ENCODE results near the gene CTNNBL1. TPM values are rescaled to one million over a fixed set of nuclear protein-coding genes. Genes with fewer than 3 reads are reported as not detected.

Gene CTNNBL1
- total RNA-seq, 1 experiment from 2014 or later, result 55.4 TPM

GRCh38 chr20:37836926-37837325 lies 143.1 kb downstream of the CTNNBL1 start:
- no peak overlapping the region for H2AFZ ChIP-seq (ENCODE audit: low read depth, low read length, poor library complexity, severe bottlenecking)
- H3K4me3 ChIP-seq (replicated peaks in 1 of 2; ENCODE audit: low read depth in 1 of 2, low read length in 2 of 2), result no peak overlapping the region
- ChIA-PET CTCF (no interaction called here), RAD21 (ENCODE audit: low non-redundant PET in 1 of 2, low total read pairs in 2 of 2, uncharacterized antibody in 2 of 2, unreplicated experiment in 2 of 2) (no interaction called here), POLR2A (no interaction called here)
- H3K9me3 ChIP-seq (ENCODE audit: control insufficient read depth in 1 of 2, insufficient read depth in 1 of 2, low read depth in 1 of 2, low read length in 2 of 2), result no peaks in the 10 kb centered on the region
- no peak for ATAC-seq
- DNase-seq (ENCODE audit: low read depth, low spot score), result no peak
- H3K27me3 ChIP-seq (ENCODE audit: insufficient read depth, low read length), result no peaks in the 10 kb centered on the region
- no peaks in the 10 kb centered on the region for H3K9me2 ChIP-seq (ENCODE audit: insufficient read depth)
- no peaks in the 10 kb centered on the region for H3K79me2 ChIP-seq (ENCODE audit: insufficient read depth, low read length)
- H3K9ac ChIP-seq (ENCODE audit: low read length), result no peak overlapping the region
- intact Hi-C loops (cut with micrococcal nuclease), result no loop called here
- TF ChIP-seq SP1 (IDR thresholded peaks at IDR 0.05; ENCODE audit: low read depth) (no peak), FOSL1 (IDR thresholded peaks at IDR 0.05; ENCODE audit: low read depth) (no peak), ZFX (IDR thresholded peaks at IDR 0.05) (no peak), SRF (IDR thresholded peaks at IDR 0.05; ENCODE audit: low read depth) (no peak), ELF1 (IDR thresholded peaks at IDR 0.05; ENCODE audit: borderline replicate concordance, low read depth) (no peak), EZH2phosphoT487 (IDR thresholded peaks at IDR 0.05; ENCODE audit: borderline replicate concordance) (no peak), CEBPB (IDR thresholded peaks at IDR 0.05; ENCODE audit: low read depth) (no peak)
- H4K20me1 ChIP-seq (ENCODE audit: insufficient read depth), result no peaks in the 10 kb centered on the region
- BruUV-seq (replicated peaks), result no TSS peak
- no peaks in the 10 kb centered on the region for H3K36me3 ChIP-seq (ENCODE audit: control insufficient read depth in 1 of 2, insufficient read depth in 2 of 2, low read length in 2 of 2)
- no peaks in the 10 kb centered on the region for H3K4me1 ChIP-seq (ENCODE audit: control insufficient read depth in 1 of 2, insufficient read depth in 2 of 2, low read length in 2 of 2)
- no peak overlapping the region for H3K4me2 ChIP-seq (ENCODE audit: low read length)
- no peak overlapping the region for H3K27ac ChIP-seq (ENCODE audit: low read depth, low read length)

GRCh38 chr20:37837924-37838323 lies 144.1 kb downstream of the CTNNBL1 start:
- H2AFZ ChIP-seq (ENCODE audit: low read depth, low read length, poor library complexity, severe bottlenecking), result no peak overlapping the region
- no peaks in the 10 kb centered on the region for H3K9me3 ChIP-seq (ENCODE audit: control insufficient read depth in 1 of 2, insufficient read depth in 1 of 2, low read depth in 1 of 2, low read length in 2 of 2)
- no peak overlapping the region for H3K4me2 ChIP-seq (ENCODE audit: low read length)
- ChIA-PET RAD21 (ENCODE audit: low non-redundant PET in 1 of 2, low total read pairs in 2 of 2, uncharacterized antibody in 2 of 2, unreplicated experiment in 2 of 2) (no interaction called here), POLR2A (no interaction called here), CTCF (no interaction called here)
- H3K4me1 ChIP-seq (ENCODE audit: control insufficient read depth in 1 of 2, insufficient read depth in 2 of 2, low read length in 2 of 2), result no peaks in the 10 kb centered on the region
- DNase-seq (ENCODE audit: low read depth, low spot score), result no peak
- H3K27ac ChIP-seq (ENCODE audit: low read depth, low read length), result no peak overlapping the region
- intact Hi-C loops (cut with micrococcal nuclease), result no loop called here
- no peak overlapping the region for H3K4me3 ChIP-seq (replicated peaks in 1 of 2; ENCODE audit: low read depth in 1 of 2, low read length in 2 of 2)
- H4K20me1 ChIP-seq (ENCODE audit: insufficient read depth), result no peaks in the 10 kb centered on the region
- no peaks in the 10 kb centered on the region for H3K27me3 ChIP-seq (ENCODE audit: insufficient read depth, low read length)
- H3K79me2 ChIP-seq (ENCODE audit: insufficient read depth, low read length), result no peaks in the 10 kb centered on the region
- no peaks in the 10 kb centered on the region for H3K36me3 ChIP-seq (ENCODE audit: control insufficient read depth in 1 of 2, insufficient read depth in 2 of 2, low read length in 2 of 2)
- H3K9me2 ChIP-seq (ENCODE audit: insufficient read depth), result no peaks in the 10 kb centered on the region
- TF ChIP-seq ATF3 (IDR thresholded peaks at IDR 0.05), result no peak
- TF ChIP-seq EGR1 (IDR thresholded peaks at IDR 0.05; ENCODE audit: low read depth), result no peak
- no peak for TF ChIP-seq RAD21 (IDR thresholded peaks at IDR 0.05; ENCODE audit: low read depth)
- no peak for TF ChIP-seq CEBPB (IDR thresholded peaks at IDR 0.05; ENCODE audit: low read depth)
- TF ChIP-seq MAX (IDR thresholded peaks at IDR 0.05), result no peak
- no peak for TF ChIP-seq ZBTB33 (IDR thresholded peaks at IDR 0.05; ENCODE audit: extremely low read depth, insufficient replicate concordance, low read length)
- TF ChIP-seq JUND (IDR thresholded peaks at IDR 0.05), result no peak
- no peak for TF ChIP-seq ZNF274 (IDR thresholded peaks at IDR 0.05; ENCODE audit: low read depth, low read length)
- TF ChIP-seq ELF1 (IDR thresholded peaks at IDR 0.05; ENCODE audit: borderline replicate concordance, low read depth), result no peak
- no peak for TF ChIP-seq FOSL1 (IDR thresholded peaks at IDR 0.05; ENCODE audit: low read depth)
- TF ChIP-seq SRF (IDR thresholded peaks at IDR 0.05; ENCODE audit: low read depth), result no peak
- no peak for TF ChIP-seq EZH2phosphoT487 (IDR thresholded peaks at IDR 0.05; ENCODE audit: borderline replicate concordance)
- no peak for ATAC-seq
- no peak overlapping the region for H3K9ac ChIP-seq (ENCODE audit: low read length)
- BruUV-seq (replicated peaks), result no TSS peak

Measured in HCT116 (cell line).